Mesendoderm (in vitro differentiated cells): ENCODE data around the gene TMEM131.
"Not testable (repeated sequence)": the region's sequence is repeated elsewhere in the genome, so short reads cannot be mapped to it uniquely, and the experiment has no call there.

Source experiments
- DNase-seq: peaks from one replicate; pipeline ENCODE4 v3.0.0; 2013
- H2AK5ac ChIP-seq: 2 replicates; pipeline ENCODE4 v1.6.1; 2013; ENCODE audit warnings: low read length, inconsistent platforms
- H2BK120ac ChIP-seq: 2 replicates; pipeline ENCODE4 v1.6.1; 2013; ENCODE audit warnings: low read depth, mild to moderate bottlenecking, low read length, moderate library complexity, mixed read lengths
- H2BK15ac ChIP-seq: replicated peaks from 2 replicates; pipeline ENCODE4 v1.6.1; 2013; ENCODE audit warnings: low read depth, mild to moderate bottlenecking, moderate library complexity
- H2BK5ac ChIP-seq: 2 replicates; pipeline ENCODE4 v1.6.1; 2013; ENCODE audit warnings: low read length, inconsistent platforms
- H3K18ac ChIP-seq: 2 replicates; pipeline ENCODE4 v1.6.1; 2013; ENCODE audit warnings: mild to moderate bottlenecking, low read length, mixed read lengths
- H3K23ac ChIP-seq: one replicate; pipeline ENCODE4 v1.6.1; 2013; ENCODE audit warnings: low read length
- H3K27ac ChIP-seq: 2 replicates; pipeline ENCODE4 v1.5.1; 2013; ENCODE audit warnings: low read depth, mild to moderate bottlenecking, inconsistent platforms, low read length, moderate library complexity
- H3K27me3 ChIP-seq: 2 replicates; pipeline ENCODE4 v1.6.1; 2013; ENCODE audit warnings: low read length, control low read depth, mild to moderate bottlenecking, inconsistent platforms; ENCODE audit not compliant: insufficient read depth, poor library complexity
- H3K36me3 ChIP-seq: 2 replicates; pipeline ENCODE4 v1.6.1; 2013; ENCODE audit warnings: low read length, inconsistent platforms; ENCODE audit not compliant: control insufficient read depth, insufficient read depth
- H3K4ac ChIP-seq: one replicate; pipeline ENCODE4 v1.6.1; 2013; ENCODE audit warnings: low read depth, mild to moderate bottlenecking, low read length, moderate library complexity
- H3K4me1 ChIP-seq: 2 replicates; pipeline ENCODE4 v1.6.1; 2013; ENCODE audit warnings: low read depth, low read length, inconsistent platforms; ENCODE audit not compliant: control insufficient read depth
- H3K4me2 ChIP-seq: 2 replicates; pipeline ENCODE4 v1.6.1; 2013; ENCODE audit warnings: low read length
- H3K4me3 ChIP-seq: 2 replicates; pipeline ENCODE4 v1.5.1; 2013; ENCODE audit warnings: mild to moderate bottlenecking, low read length
- H3K56ac ChIP-seq: one replicate; pipeline ENCODE4 v1.6.1; 2013; ENCODE audit warnings: low read length
- H3K79me1 ChIP-seq: 2 replicates; pipeline ENCODE4 v1.6.1; 2013; ENCODE audit warnings: low read length, inconsistent platforms
- H3K79me2 ChIP-seq: 2 replicates; pipeline ENCODE4 v1.6.1; 2013; ENCODE audit warnings: mild to moderate bottlenecking, low read length; ENCODE audit not compliant: control insufficient read depth, insufficient read depth
- H3K9ac ChIP-seq: 2 replicates; pipeline ENCODE4 v1.6.1; 2013; ENCODE audit warnings: low read length, inconsistent platforms
- H4K5ac ChIP-seq: one replicate; pipeline ENCODE4 v1.6.1; 2013; ENCODE audit warnings: low read length
- H4K8ac ChIP-seq: one replicate; pipeline ENCODE4 v1.6.1; 2013; ENCODE audit warnings: low read depth, mild to moderate bottlenecking, control low read depth, low read length, moderate library complexity
- WGBS: extraction: QIAGEN DNeasy Blood & Tissue Kit; methylation state at CpG from one replicate; pipeline ENCODE4 v1.1.7; 2013; ENCODE audit warnings: low lambda C conversion rate, missing lambda C conversion rate; ENCODE audit not compliant: insufficient coverage; ENCODE audit errors: extremely low coverage; 5-methylcytosine and 5-hydroxymethylcytosine counted together

TMEM131 gene

DNA sequence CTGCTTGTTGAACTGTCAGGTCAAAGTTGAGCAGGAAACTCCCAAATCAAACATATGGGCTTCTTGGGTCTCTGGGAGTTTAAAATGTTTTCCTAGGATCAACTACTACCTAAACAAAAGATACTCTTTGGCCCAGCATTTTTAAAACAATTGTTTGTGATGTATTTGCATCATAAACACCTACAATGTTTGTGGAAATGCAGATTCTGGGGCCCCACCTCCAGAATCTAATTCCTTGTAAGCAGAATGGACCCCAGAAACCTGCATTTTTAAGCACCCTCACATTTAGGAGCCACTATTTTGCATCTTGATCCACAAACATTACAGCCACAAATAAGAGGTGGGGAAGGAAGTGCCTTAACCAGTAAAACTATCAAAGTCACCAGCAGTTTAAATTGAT lies 104.1 kb downstream of the TMEM131 start:
- Histone ChIP-seq H4K5ac (no peak overlapping the region), H3K4ac (no peak overlapping the region), H3K79me2 (no peaks in the 10 kb centered on the region), H2BK120ac (no peak overlapping the region), H4K8ac (no peak overlapping the region), H2AK5ac (no peak overlapping the region), H3K18ac (no peak overlapping the region), H3K4me3 (no peak overlapping the region), H3K79me1 (peaks cover 2% of the 10 kb centered on the region), H3K56ac (no peak overlapping the region), H3K23ac (no peak overlapping the region), H3K4me1 (no peaks in the 10 kb centered on the region), H2BK5ac (no peak overlapping the region), H3K27ac (no peak overlapping the region), H3K4me2 (no peak overlapping the region), H3K36me3 (peaks cover 4% of the 10 kb centered on the region), H2BK15ac (no peak overlapping the region), H3K9ac (no peak overlapping the region), H3K27me3 (no peaks in the 10 kb centered on the region)
- no peak for DNase-seq

DNA sequence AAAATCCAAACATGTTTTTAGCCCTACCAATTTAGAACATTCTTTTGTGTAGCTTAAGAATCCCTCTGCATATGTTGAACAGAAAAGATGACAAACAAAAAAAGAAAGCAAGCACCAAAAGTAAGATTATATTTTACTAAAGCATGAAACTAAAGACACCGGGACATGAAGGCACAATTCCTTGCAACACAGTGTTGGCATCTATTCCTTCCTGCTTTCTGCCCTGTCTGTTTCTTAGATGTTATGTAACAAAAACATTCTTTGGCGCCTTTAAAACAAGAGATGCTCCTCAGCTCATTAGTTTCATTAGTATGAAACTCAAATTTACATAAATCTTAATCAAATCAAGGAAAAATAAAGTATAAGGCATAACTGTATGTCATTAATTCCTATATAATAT lies 106.6 kb downstream of the TMEM131 start:
- no CpG with 5 or more reads among the region's 2 CpGs for WGBS
- Histone ChIP-seq H3K23ac (no peak overlapping the region), H3K27me3 (no peaks in the 10 kb centered on the region), H3K4me3 (no peak overlapping the region), H3K9ac (no peak overlapping the region), H3K56ac (no peak overlapping the region), H2BK15ac (no peak overlapping the region), H3K36me3 (peaks cover 8% of the 10 kb centered on the region), H3K27ac (no peak overlapping the region), H3K79me2 (no peaks in the 10 kb centered on the region), H3K18ac (no peak overlapping the region), H4K8ac (no peak overlapping the region), H3K79me1 (peaks cover 2% of the 10 kb centered on the region), H3K4me2 (no peak overlapping the region), H3K4me1 (no peaks in the 10 kb centered on the region), H3K4ac (no peak overlapping the region), H4K5ac (no peak overlapping the region), H2BK5ac (no peak overlapping the region), H2AK5ac (no peak overlapping the region), H2BK120ac (no peak overlapping the region)
- no peak for DNase-seq

DNA sequence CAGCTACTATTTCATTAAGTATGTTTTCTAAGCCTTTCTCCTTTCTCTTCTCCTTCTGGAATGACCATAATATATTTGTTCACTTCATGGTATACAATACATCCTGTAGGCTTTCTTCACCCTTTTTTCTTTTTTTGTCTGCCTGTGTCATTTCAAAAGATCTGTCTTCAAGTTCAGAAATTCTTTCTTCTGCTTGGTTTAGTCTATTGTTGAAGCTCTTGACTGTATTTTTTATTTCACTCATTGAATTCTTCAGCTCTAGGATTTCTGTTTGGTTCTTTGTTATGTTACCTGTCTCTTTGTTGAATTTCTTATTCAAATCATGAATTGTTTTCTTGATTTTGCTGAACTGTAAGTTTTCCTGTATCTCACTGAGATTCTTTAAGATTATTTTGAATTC lies 109.9 kb downstream of the TMEM131 start:
- H3K4me3 ChIP-seq = no peak overlapping the region
- H3K79me1 ChIP-seq = peaks cover 2% of the 10 kb centered on the region

DNA sequence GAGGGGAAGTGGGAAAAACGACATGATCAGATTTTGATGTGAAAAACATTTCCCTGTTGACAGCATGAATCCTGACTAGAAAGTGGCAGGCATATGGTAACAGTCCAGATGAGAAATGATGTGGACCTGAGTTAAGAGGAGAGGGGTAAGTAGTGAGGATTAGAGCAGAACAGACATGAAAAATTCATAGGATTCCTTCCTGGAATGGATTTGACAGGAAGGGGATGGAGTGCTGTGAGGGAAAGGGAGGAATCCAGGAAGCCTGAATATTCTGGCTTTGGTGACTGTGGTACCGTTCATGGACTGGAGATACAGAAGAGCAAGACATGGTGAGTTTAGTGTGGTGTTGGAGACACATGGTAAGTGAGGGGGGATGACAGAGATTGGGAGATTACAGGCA lies 115.4 kb downstream of the TMEM131 start:
- Histone ChIP-seq H3K9ac (no peak overlapping the region), H3K4me1 (peaks cover 3% of the 10 kb centered on the region), H2BK5ac (no peak overlapping the region), H3K4ac (no peak overlapping the region), H2BK120ac (no peak overlapping the region), H3K56ac (no peak overlapping the region), H4K8ac (no peak overlapping the region), H3K4me2 (no peak overlapping the region), H3K36me3 (no peaks in the 10 kb centered on the region), H4K5ac (no peak overlapping the region), H3K79me2 (no peaks in the 10 kb centered on the region), H3K4me3 (no peak overlapping the region), H3K27ac (no peak overlapping the region), H3K79me1 (peaks cover 4% of the 10 kb centered on the region), H3K23ac (no peak overlapping the region), H2BK15ac (no peak overlapping the region), H2AK5ac (no peak overlapping the region), H3K18ac (no peak overlapping the region), H3K27me3 (no peaks in the 10 kb centered on the region)
- peak; percentile 37 for DNase-seq
- no CpG with 5 or more reads among the region's 2 CpGs for WGBS

More for the DNA sequence above, 109.9 kb downstream of the TMEM131 start:
- no peak overlapping the region for H2BK5ac ChIP-seq
- no peaks in the 10 kb centered on the region for H3K4me1 ChIP-seq
- no peak overlapping the region for H3K9ac ChIP-seq
- H2BK15ac ChIP-seq = no peak overlapping the region
- H3K27me3 ChIP-seq = no peaks in the 10 kb centered on the region
- H3K4me2 ChIP-seq = no peak overlapping the region
- no peak for DNase-seq
- no peak overlapping the region for H4K5ac ChIP-seq
- H3K36me3 ChIP-seq = peaks cover 8% of the 10 kb centered on the region
- H3K56ac ChIP-seq = no peak overlapping the region
- no peak overlapping the region for H3K27ac ChIP-seq
- no peaks in the 10 kb centered on the region for H3K79me2 ChIP-seq
- no peak overlapping the region for H2BK120ac ChIP-seq
- H3K23ac ChIP-seq = no peak overlapping the region
- no peak overlapping the region for H3K4ac ChIP-seq
- H4K8ac ChIP-seq = no peak overlapping the region
- no peak overlapping the region for H3K18ac ChIP-seq
- H2AK5ac ChIP-seq = no peak overlapping the region

DNA sequence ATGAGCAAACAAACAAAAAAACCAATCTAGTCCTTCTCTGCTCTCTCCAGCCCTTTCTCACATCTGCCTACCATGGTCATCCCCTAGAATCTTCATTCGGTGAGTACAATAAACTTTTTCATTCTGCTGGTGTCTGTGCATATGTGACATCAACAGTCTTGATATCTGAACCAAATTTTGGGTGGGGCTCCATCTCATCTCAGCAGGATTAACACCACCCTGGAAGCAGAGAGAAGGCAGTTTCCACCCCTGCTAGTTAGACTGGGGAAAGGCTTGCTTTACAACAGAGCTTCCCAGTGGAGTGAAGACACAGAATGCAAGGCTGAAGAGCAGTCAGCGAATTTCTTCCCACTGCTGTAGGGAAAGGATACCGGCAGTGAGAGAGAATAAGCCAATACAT lies 116.9 kb downstream of the TMEM131 start:
- H4K8ac ChIP-seq = no peak overlapping the region
- H3K56ac ChIP-seq = no peak overlapping the region
- H3K9ac ChIP-seq = no peak overlapping the region
- H2AK5ac ChIP-seq = no peak overlapping the region
- peaks cover 3% of the 10 kb centered on the region for H3K4me1 ChIP-seq
- DNase-seq = no peak
- H3K27ac ChIP-seq = no peak overlapping the region
- H3K79me1 ChIP-seq = peaks cover 4% of the 10 kb centered on the region
- H4K5ac ChIP-seq = no peak overlapping the region
- WGBS = no CpG with 5 or more reads among the region's 3 CpGs
- H3K4me2 ChIP-seq = no peak overlapping the region
- H3K4ac ChIP-seq = no peak overlapping the region
- H3K4me3 ChIP-seq = no peak overlapping the region
- H3K27me3 ChIP-seq = no peaks in the 10 kb centered on the region
- no peaks in the 10 kb centered on the region for H3K79me2 ChIP-seq
- no peak overlapping the region for H2BK15ac ChIP-seq
- H2BK120ac ChIP-seq = no peak overlapping the region
- no peak overlapping the region for H3K23ac ChIP-seq
- no peaks in the 10 kb centered on the region for H3K36me3 ChIP-seq
- no peak overlapping the region for H2BK5ac ChIP-seq
- H3K18ac ChIP-seq = no peak overlapping the region

DNA sequence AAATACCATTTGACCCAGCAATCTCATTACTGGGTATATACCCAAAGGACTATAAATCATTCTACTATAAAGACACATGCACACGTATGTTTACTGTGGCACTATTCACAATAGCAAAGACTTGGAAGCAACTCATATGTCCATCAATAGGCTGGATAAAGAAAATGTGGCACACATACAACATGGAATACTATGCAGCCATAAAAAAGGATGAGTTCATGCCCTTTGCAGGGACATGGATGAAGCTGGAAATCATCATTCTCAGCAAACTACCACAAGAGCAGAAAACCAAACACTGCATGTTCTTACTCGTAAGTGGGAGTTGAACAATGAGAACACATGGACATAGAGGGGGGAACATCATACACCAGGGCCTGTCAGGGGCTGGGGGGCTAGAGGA lies 117.4 kb downstream of the TMEM131 start:
- H3K9ac ChIP-seq, H3K79me1 ChIP-seq, H2BK5ac ChIP-seq, H4K8ac ChIP-seq, H3K79me2 ChIP-seq, H3K4ac ChIP-seq, H2AK5ac ChIP-seq, H2BK120ac ChIP-seq, DNase-seq, H3K27ac ChIP-seq, H3K18ac ChIP-seq, H3K23ac ChIP-seq, H3K4me2 ChIP-seq, H3K4me3 ChIP-seq, H3K27me3 ChIP-seq, H3K4me1 ChIP-seq, H3K36me3 ChIP-seq, H2BK15ac ChIP-seq, H3K56ac ChIP-seq, H4K5ac ChIP-seq: not testable (repeated sequence)
- WGBS = no CpG with 5 or more reads among the region's 2 CpGs
